GM12874 (cell line): Measurements from ENCODE around the gene KIF26B.

ENCODE experiments used
- TF ChIP-seq, protein P1 (sequence below): IDR thresholded peaks from 2 replicates; pipeline ENCODE4 v1.5.1; 2011; ENCODE audit warnings: low read depth, mild to moderate bottlenecking, control low read depth, low read length, moderate library complexity; ENCODE audit not compliant: insufficient read depth

Gene KIF26B

DNA sequence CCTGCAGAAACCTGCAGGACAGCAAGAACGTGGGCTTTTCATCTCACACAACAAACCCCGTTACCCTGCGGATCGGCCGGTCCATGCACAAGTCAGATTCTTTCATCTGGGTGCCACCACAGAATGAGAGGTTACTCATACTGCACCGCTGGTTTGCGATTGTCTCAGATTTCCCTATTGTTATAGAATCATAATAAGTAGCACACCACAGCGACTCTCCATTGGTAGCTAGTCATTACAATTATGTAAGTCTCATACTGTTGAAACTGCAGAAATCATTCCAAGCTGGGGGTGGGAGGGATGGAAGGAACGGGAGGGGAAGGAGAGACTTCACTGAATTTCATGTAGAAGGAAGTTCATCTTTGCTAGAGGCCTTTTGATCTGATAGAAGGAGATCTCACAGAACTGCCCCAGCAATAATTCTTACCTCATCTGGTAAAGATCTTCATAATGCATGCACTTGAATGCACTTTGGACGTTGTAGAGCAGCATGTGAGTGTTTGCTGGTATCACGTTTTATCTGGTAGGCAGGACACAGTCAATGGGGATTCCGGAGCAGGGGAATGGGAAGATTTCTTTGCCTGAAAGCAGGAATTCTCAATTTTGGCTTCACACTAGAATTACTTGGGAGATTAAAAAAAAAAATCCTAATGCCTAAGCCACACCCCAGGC, 221.1 kb downstream of the KIF26B start:
- TF ChIP-seq, protein P1, sequence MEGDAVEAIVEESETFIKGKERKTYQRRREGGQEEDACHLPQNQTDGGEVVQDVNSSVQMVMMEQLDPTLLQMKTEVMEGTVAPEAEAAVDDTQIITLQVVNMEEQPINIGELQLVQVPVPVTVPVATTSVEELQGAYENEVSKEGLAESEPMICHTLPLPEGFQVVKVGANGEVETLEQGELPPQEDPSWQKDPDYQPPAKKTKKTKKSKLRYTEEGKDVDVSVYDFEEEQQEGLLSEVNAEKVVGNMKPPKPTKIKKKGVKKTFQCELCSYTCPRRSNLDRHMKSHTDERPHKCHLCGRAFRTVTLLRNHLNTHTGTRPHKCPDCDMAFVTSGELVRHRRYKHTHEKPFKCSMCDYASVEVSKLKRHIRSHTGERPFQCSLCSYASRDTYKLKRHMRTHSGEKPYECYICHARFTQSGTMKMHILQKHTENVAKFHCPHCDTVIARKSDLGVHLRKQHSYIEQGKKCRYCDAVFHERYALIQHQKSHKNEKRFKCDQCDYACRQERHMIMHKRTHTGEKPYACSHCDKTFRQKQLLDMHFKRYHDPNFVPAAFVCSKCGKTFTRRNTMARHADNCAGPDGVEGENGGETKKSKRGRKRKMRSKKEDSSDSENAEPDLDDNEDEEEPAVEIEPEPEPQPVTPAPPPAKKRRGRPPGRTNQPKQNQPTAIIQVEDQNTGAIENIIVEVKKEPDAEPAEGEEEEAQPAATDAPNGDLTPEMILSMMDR = no peak

DNA sequence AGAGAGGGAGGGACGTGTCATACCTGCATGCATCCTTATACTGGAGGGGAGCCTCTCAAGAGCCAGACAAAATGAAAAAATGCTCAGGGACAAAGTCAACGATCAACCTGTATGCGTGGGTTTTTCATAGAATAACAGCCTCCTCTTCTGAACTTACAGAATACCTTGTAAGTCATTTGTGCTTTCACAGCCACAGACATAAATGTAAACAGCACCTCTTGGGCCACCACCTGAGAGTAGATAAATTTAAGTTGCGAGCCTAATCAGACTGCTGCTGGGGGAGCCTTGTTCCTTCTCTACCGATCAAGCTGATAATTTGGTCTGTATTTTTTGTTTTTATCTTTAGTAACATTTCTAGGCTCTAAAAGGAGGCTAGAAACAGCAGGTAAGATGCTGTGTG, 223.1 kb downstream of the KIF26B start:
- TF ChIP-seq, protein P1 = no peak

DNA sequence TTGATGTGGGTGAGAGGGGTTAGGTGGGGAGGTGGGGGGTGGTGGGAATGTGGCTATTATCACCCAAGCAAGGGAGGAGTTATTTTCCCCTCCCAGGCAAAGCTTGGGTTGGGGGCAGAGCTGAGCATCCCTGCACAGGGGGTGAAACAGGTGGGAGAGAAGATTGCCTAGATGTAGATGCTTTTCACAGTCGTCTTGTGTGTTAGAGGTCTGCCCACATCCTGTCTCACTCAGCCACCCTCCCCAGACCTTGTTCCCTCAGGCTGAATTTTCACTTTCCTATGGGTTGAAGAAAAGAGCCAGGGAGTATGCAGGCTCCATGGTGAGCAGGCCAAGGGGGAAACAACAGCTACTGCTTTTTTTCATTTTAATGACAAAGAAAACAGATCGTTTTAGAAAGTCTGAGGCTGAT, 223.5 kb downstream of the KIF26B start:
- TF ChIP-seq, protein P1 = no peak

DNA sequence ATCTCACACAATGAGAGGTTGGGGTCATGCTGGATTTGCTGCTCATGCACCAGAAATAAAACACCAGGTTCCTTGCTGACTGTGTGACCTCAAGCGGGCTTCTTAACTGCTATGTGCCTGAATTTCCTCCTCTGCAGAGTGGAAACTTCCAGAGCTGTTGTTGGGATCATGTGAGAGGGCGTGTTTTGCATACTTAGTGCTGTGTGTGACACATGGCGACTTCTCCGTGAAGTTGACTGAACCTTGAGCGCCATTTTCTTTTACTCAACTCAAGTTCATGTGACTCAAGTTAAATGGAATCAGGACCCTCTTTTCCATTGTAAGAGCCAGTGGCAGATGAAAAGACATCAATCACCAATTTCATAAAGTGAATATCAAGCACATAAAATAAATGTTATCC, 224.0 kb downstream of the KIF26B start:
- TF ChIP-seq, protein P1 = no peak

DNA sequence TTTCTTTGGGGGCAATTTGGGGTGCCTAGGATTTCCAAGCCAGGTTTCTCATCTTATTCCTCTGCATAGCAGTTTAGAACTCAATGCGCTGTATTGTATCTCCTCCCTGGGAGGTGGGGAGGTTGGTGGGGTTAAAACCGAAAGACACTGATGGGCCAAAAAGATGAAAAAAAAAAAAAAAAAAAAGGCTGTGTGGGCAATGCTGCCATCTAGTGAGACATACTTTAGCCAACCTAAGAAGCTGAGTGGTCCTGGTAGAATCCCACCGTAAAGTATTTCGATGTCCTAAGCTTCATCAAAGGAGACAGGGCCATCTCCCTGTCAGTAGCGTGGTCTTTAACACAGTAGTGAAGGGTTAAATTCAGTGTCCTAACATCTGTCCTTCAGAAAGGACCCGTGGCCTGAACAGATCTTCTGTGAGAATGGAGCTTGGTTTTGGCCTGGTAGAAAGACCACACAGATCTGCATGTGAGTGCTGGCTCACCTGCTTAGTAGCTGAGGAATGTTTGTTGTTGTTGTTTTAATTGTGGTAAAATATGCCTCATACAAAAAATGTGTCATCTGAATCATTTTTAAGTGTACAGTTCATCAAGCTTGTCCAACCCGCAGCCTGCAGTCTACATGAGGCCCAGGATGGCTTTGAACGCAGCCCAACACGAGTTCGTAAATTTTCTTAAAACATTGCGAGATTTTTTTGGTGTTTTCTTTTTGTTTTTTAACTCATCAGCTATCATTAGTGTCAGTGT, 226.2 kb downstream of the KIF26B start:
- TF ChIP-seq, protein P1 = no peak

DNA sequence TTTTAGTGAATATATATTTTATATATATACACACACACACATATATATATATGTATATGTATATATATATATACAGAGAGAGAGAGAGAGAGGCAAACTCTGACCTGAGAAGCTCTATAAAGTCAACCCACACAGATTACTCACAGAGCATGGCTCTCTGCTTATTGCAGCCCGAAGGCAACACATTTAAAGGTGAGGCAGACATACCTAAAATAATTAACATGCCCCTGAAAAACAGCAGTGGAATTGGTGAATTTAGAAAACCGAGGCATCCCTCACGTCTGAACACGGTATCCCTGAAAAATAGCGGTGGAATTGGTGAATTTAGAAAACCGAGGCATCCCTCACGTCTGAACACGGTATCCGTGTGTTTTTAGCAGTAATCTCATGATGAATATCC, 228.2 kb downstream of the KIF26B start:
- TF ChIP-seq, protein P1 = no peak

DNA sequence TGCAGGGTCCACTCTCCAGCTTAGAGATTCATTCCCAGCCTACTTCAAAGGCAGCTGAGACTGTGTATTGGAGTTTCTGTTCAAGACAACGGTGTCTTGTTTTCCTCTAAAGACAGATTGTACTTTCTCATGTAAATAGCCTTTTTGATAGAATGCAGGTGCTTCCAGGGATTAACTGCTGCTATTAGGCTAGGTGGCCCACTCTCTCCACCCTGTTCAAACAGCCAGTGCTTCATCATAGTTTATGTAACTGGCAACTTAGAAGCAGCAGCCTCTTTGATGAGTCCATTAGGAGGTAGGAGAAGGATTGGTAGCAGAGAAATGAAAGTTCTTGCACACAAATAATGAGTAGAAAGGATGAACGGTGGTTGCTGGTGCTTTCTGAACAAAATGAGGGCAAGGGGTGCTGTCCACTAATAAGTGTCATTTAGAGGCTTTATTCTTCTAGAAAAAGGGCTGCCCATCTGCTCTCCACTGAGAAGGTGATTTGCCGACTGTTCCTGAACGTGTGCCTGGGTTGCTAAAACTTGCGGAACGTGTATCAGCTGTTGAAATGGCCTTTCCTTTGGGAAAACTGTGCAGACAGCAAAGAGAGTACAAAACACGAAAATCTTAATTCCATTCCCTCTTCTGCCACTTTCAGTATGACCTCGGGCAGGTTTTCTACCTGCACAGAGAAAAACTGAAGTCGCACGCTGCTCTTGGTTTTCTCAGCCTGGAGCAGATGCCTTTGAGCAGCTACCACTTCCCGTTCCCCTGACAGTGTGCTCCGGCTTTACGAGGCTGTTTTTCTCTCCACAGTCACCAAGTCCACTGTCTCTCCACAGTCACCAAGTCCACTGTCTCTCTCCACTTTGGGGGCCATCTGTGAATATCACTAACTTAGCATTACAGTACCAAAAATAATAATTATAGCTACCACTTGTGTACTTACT, 228.9 kb downstream of the KIF26B start:
- TF ChIP-seq, protein P1 = no peak
